Neuronal stem cell (in vitro differentiated cells): ENCODE measurements around the gene ITGB1BP2.
"Not testable (repeated sequence)": the region's sequence is repeated elsewhere in the genome, so short reads cannot be mapped to it uniquely, and the experiment has no call there.

Experiments
- DNase-seq: peaks from one replicate; pipeline ENCODE4 v3.0.0-alpha.2; 2013; ENCODE audit warnings: low spot score
- H2AFZ ChIP-seq: one replicate; pipeline ENCODE4 v1.6.1; 2013; ENCODE audit warnings: mild to moderate bottlenecking, low read length, inconsistent platforms
- H2AK5ac ChIP-seq: 2 replicates; pipeline ENCODE4 v1.6.1; 2013; ENCODE audit warnings: low read depth, mild to moderate bottlenecking, inconsistent platforms, low read length, moderate library complexity, mixed read lengths
- H2BK120ac ChIP-seq: 2 replicates; pipeline ENCODE4 v1.6.1; 2013; ENCODE audit warnings: low read depth, mild to moderate bottlenecking, inconsistent platforms, low read length, moderate library complexity, mixed read lengths
- H2BK12ac ChIP-seq: one replicate; pipeline ENCODE4 v1.6.1; 2013; ENCODE audit warnings: low read length, inconsistent platforms
- H2BK15ac ChIP-seq: 2 replicates; pipeline ENCODE4 v1.6.1; 2013; ENCODE audit warnings: mild to moderate bottlenecking, low read length, inconsistent platforms, mixed read lengths
- H2BK5ac ChIP-seq: one replicate; pipeline ENCODE4 v1.6.1; 2013; ENCODE audit warnings: inconsistent platforms, mild to moderate bottlenecking, low read length, moderate library complexity
- H3K14ac ChIP-seq: one replicate; pipeline ENCODE4 v1.6.1; 2013; ENCODE audit warnings: low read length, inconsistent platforms
- H3K18ac ChIP-seq: 2 replicates; pipeline ENCODE4 v1.6.1; 2013; ENCODE audit warnings: low read length, inconsistent platforms
- H3K23ac ChIP-seq: 2 replicates; pipeline ENCODE4 v1.6.1; 2013; ENCODE audit warnings: low read depth, mild to moderate bottlenecking, mixed read lengths, low read length, inconsistent platforms; ENCODE audit not compliant: poor library complexity
- H3K27ac ChIP-seq: replicated peaks from 3 replicates; pipeline ENCODE4 v1.5.1; 2013; ENCODE audit warnings: low read length, inconsistent platforms
- H3K27me3 ChIP-seq, 3 experiments: 2 replicates each; pipeline ENCODE4 v1.6.1; 2013; ENCODE audit warnings: low read length in 3 of 3, mild to moderate bottlenecking in 2 of 3, inconsistent platforms in 1 of 3, low read depth in 1 of 3, mixed read lengths in 1 of 3, moderate library complexity in 1 of 3; ENCODE audit not compliant: control insufficient read depth in 3 of 3, insufficient read depth in 3 of 3
- H3K36me3 ChIP-seq, 2 donors: replicated peaks in 1 of 2; 2 replicates each; pipeline ENCODE4 v1.6.1; 2013; ENCODE audit warnings: low read length in 2 of 2; ENCODE audit not compliant: control insufficient read depth in 2 of 2, insufficient read depth in 2 of 2
- H3K4ac ChIP-seq: 2 replicates; pipeline ENCODE4 v1.6.1; 2013; ENCODE audit warnings: inconsistent platforms, mild to moderate bottlenecking, low read length, moderate library complexity
- H3K4me1 ChIP-seq, 2 donors: 1 replicate in 1 of 2; 2 replicates in 1 of 2; pipeline ENCODE4 v1.6.1; 2013; ENCODE audit warnings: low read length in 2 of 2, low read depth in 1 of 2; ENCODE audit not compliant: control insufficient read depth in 2 of 2, insufficient read depth in 1 of 2
- H3K4me2 ChIP-seq: one replicate; pipeline ENCODE4 v1.6.1; 2013; ENCODE audit warnings: mild to moderate bottlenecking, low read length, inconsistent platforms; ENCODE audit not compliant: insufficient read depth, poor library complexity, severe bottlenecking
- H3K4me3 ChIP-seq, 2 donors: 2 replicates each; pipeline ENCODE4 v1.5.1; 2013; ENCODE audit warnings: low read length in 2 of 2, mild to moderate bottlenecking in 2 of 2, inconsistent platforms in 1 of 2, moderate library complexity in 1 of 2
- H3K79me1 ChIP-seq: one replicate; pipeline ENCODE4 v1.6.1; 2013; ENCODE audit warnings: low read depth, mild to moderate bottlenecking, inconsistent platforms, low read length, moderate library complexity
- H3K9ac ChIP-seq: one replicate; pipeline ENCODE4 v1.6.1; 2013; ENCODE audit warnings: mild to moderate bottlenecking, low read depth, low read length, inconsistent platforms; ENCODE audit not compliant: poor library complexity
- H3K9me3 ChIP-seq, 2 donors: replicated peaks in 1 of 2; 2 replicates each; pipeline versions ENCODE3 to v1.6.1; 2013; ENCODE audit warnings: low read length in 2 of 2, mild to moderate bottlenecking in 2 of 2, inconsistent platforms in 1 of 2, low read depth in 1 of 2, mixed read lengths in 1 of 2, moderate library complexity in 1 of 2; ENCODE audit not compliant: control insufficient read depth in 2 of 2, insufficient read depth in 1 of 2
- H4K8ac ChIP-seq: one replicate; pipeline ENCODE4 v1.6.1; 2013; ENCODE audit warnings: low read depth, mild to moderate bottlenecking, inconsistent platforms, low read length, moderate library complexity
- H4K91ac ChIP-seq: one replicate; pipeline ENCODE4 v1.6.1; 2013; ENCODE audit warnings: low read length, low read depth, mild to moderate bottlenecking, inconsistent platforms; ENCODE audit not compliant: poor library complexity
- WGBS, 2 donors: extraction: QIAGEN DNeasy Blood & Tissue Kit; methylation state at CpG; one replicate each; pipeline ENCODE4 v1.1.7; 2013; ENCODE audit warnings: missing lambda C conversion rate in 2 of 2, mixed read lengths in 1 of 2; ENCODE audit not compliant: insufficient read length in 2 of 2, insufficient replicate concordance in 1 of 2; ENCODE audit errors: extremely low coverage in 2 of 2; 5-methylcytosine and 5-hydroxymethylcytosine counted together

The ITGB1BP2 gene

GRCh38 chrX:71296806-71297205 is 4.7 kb upstream of the ITGB1BP2 start:
- no peaks in the 10 kb centered on the region for H3K4me1 ChIP-seq
- no peaks in the 10 kb centered on the region for H3K79me1 ChIP-seq
- no peak overlapping the region for H2AK5ac ChIP-seq
- H3K27ac ChIP-seq, result no peak overlapping the region
- no peak overlapping the region for H3K9ac ChIP-seq
- H3K23ac ChIP-seq, result no peak overlapping the region
- no peak overlapping the region for H2BK120ac ChIP-seq
- H2BK5ac ChIP-seq, result no peak overlapping the region
- no peak overlapping the region for H4K91ac ChIP-seq
- peaks cover 30 to 96% of the 10 kb centered on the region in 2 donors for H3K36me3 ChIP-seq
- H3K4ac ChIP-seq, result no peak overlapping the region
- H2BK12ac ChIP-seq, result no peak overlapping the region
- H3K27me3 ChIP-seq, result no peaks in the 10 kb centered on the region
- no peak overlapping the region for H3K4me2 ChIP-seq
- H3K9me3 ChIP-seq, result no peaks in the 10 kb centered on the region
- H2BK15ac ChIP-seq, result no peak overlapping the region
- H3K18ac ChIP-seq, result no peak overlapping the region
- H3K14ac ChIP-seq, result no peak overlapping the region
- no peak overlapping the region for H3K4me3 ChIP-seq
- no peak overlapping the region for H2AFZ ChIP-seq
- DNase-seq, result no peak
- no CpG with 5 or more reads among the region's 6 CpGs for WGBS, 2 donors
- no peak overlapping the region for H4K8ac ChIP-seq

GRCh38 chrX:71298119-71298518 is 3.4 kb upstream of the ITGB1BP2 start:
- no peak overlapping the region for H4K8ac ChIP-seq
- no peak overlapping the region for H3K4me3 ChIP-seq
- peaks cover 24 to 93% of the 10 kb centered on the region in 2 donors for H3K36me3 ChIP-seq
- H3K23ac ChIP-seq, result no peak overlapping the region
- H2AK5ac ChIP-seq, result no peak overlapping the region
- no peak overlapping the region for H3K4ac ChIP-seq
- no peak overlapping the region for H2AFZ ChIP-seq
- no peak overlapping the region for H3K9ac ChIP-seq
- no peaks in the 10 kb centered on the region for H3K9me3 ChIP-seq
- no peak overlapping the region for H2BK15ac ChIP-seq
- WGBS, 2 donors, result no CpG with 5 or more reads among the region's 3 CpGs
- no peak overlapping the region for H2BK12ac ChIP-seq
- H2BK5ac ChIP-seq, result no peak overlapping the region
- H3K4me1 ChIP-seq, result no peaks in the 10 kb centered on the region
- H3K18ac ChIP-seq, result no peak overlapping the region
- H3K27me3 ChIP-seq, result no peaks in the 10 kb centered on the region
- no peak overlapping the region for H2BK120ac ChIP-seq
- no peak overlapping the region for H4K91ac ChIP-seq
- no peak overlapping the region for H3K14ac ChIP-seq
- H3K27ac ChIP-seq, result no peak overlapping the region
- DNase-seq, result no peak
- H3K4me2 ChIP-seq, result no peak overlapping the region
- H3K79me1 ChIP-seq, result no peaks in the 10 kb centered on the region

GRCh38 chrX:71300064-71300463 is 1.5 kb upstream of the ITGB1BP2 start:
- not testable (repeated sequence) for H3K18ac ChIP-seq, H3K4me2 ChIP-seq, H2BK5ac ChIP-seq, H2BK120ac ChIP-seq, H3K9me3 ChIP-seq, H4K8ac ChIP-seq, H3K4me1 ChIP-seq, H3K27ac ChIP-seq, H2BK12ac ChIP-seq, H3K14ac ChIP-seq, H4K91ac ChIP-seq, H3K79me1 ChIP-seq, DNase-seq, H3K23ac ChIP-seq, H2AFZ ChIP-seq, H3K4me3 ChIP-seq, H3K27me3 ChIP-seq, H2BK15ac ChIP-seq, H3K4ac ChIP-seq, H3K9ac ChIP-seq, H2AK5ac ChIP-seq
- H3K36me3 ChIP-seq, result peaks cover 16 to 94% of the 10 kb centered on the region in 2 donors
- no CpG with 5 or more reads among the region's 7 CpGs for WGBS, 2 donors

GRCh38 chrX:71300495-71300894 is 1.1 kb upstream of the ITGB1BP2 start:
- H2AFZ ChIP-seq, H2BK12ac ChIP-seq, H3K27ac ChIP-seq, H3K4me2 ChIP-seq, H2AK5ac ChIP-seq, H3K9me3 ChIP-seq, H3K23ac ChIP-seq, DNase-seq, H4K91ac ChIP-seq, H2BK15ac ChIP-seq, H2BK120ac ChIP-seq, H3K4me1 ChIP-seq, H3K14ac ChIP-seq, H3K27me3 ChIP-seq, H3K18ac ChIP-seq, H2BK5ac ChIP-seq, H3K4me3 ChIP-seq, H3K9ac ChIP-seq, H3K4ac ChIP-seq, H4K8ac ChIP-seq, H3K79me1 ChIP-seq: not testable (repeated sequence)
- H3K36me3 ChIP-seq, result peaks cover 16 to 94% of the 10 kb centered on the region in 2 donors
- WGBS, 2 donors, result no CpG with 5 or more reads among the region's 7 CpGs
